G401 (cell line): ENCODE data around the gene S100A9. TPM values are rescaled to one million over a fixed set of nuclear protein-coding genes. Genes with fewer than 3 reads are reported as not detected.
"Not testable (repeated sequence)": the region's sequence is repeated elsewhere in the genome, so short reads cannot be mapped to it uniquely, and the experiment has no call there.

Experiments used
- DNase-seq: peaks from one replicate; pipeline ENCODE4 v3.0.0-alpha.2; 2015; ENCODE audit warnings: low spot score
- in situ Hi-C: cut with HindIII; loops from 2 replicates; pipeline ENCODE4 v1.10.0; 2016; ENCODE audit warnings: low sequenced_read_pairs, mixed read lengths
- total RNA-seq: library from RNA; depleted of rRNA; stranded (reverse); fragments of >200 nt; shearing (Covaris generic); gene quantifications from 2 replicates; pipeline ENCODE4 v1.2.3, GENCODE V29; 2014; rRNA removed

The S100A9 gene
- total RNA-seq, 1 experiment from 2014 or later, result 14.0 TPM

GRCh38 chr1:153397924-153398651, 40.4 kb downstream of the S100A9 start:
- DNase-seq, result no peak
- in situ Hi-C loops, result no loop called here

GRCh38 chr1:153399401-153400055, 41.9 kb downstream of the S100A9 start:
- in situ Hi-C loops, result no loop called here

GRCh38 chr1:153400244-153400643, 42.6 kb downstream of the S100A9 start:
- in situ Hi-C loops, result no loop called here

More at GRCh38 chr1:153399401-153400055, 41.9 kb downstream of the S100A9 start:
- DNase-seq, result no peak

GRCh38 chr1:153401461-153401860, 43.8 kb downstream of the S100A9 start:
- in situ Hi-C loops, result no loop called here
- DNase-seq, result no peak

More at GRCh38 chr1:153400244-153400643, 42.6 kb downstream of the S100A9 start:
- DNase-seq, result no peak

GRCh38 chr1:153402226-153402625, 44.6 kb downstream of the S100A9 start:
- in situ Hi-C loops, result no loop called here
- no peak for DNase-seq

GRCh38 chr1:153403421-153404085, 45.9 kb downstream of the S100A9 start:
- in situ Hi-C loops, result no loop called here
- no peak for DNase-seq

- no peak for DNase-seq
- in situ Hi-C loops, result no loop called here
These were observed 46.5 kb downstream of the S100A9 start for GRCh38 chr1:153404086-153404635.

- no peak for DNase-seq
- in situ Hi-C loops, result no loop called here
These were observed 47.1 kb downstream of the S100A9 start for GRCh38 chr1:153404768-153405167.

- in situ Hi-C loops, DNase-seq: not testable (repeated sequence)
These were observed 48.4 kb downstream of the S100A9 start for GRCh38 chr1:153405825-153406599.

GRCh38 chr1:153407274-153407673, 49.6 kb downstream of the S100A9 start:
- in situ Hi-C loops, DNase-seq: not testable (repeated sequence)

Other genes starting within 250 kb of the S100A9 start
- gene SPRR2F, start 244.3 kb upstream of the S100A9 start, total RNA-seq, result not detected in 2 replicates
- not detected in 2 replicates for gene SPRR2G, start 207.0 kb upstream of the S100A9 start, total RNA-seq
- gene LELP1, start 154.4 kb upstream of the S100A9 start, total RNA-seq, result not detected in 2 replicates
- not detected in 2 replicates for gene PRR9, start 140.3 kb upstream of the S100A9 start, total RNA-seq
- not detected in 2 replicates for gene LORICRIN, start 98.2 kb upstream of the S100A9 start, total RNA-seq
- gene PGLYRP3, start 44.9 kb upstream of the S100A9 start, total RNA-seq, result not detected in 2 replicates
- not detected in 2 replicates for gene PGLYRP4, start 9.0 kb upstream of the S100A9 start, total RNA-seq
- not detected in 2 replicates for gene S100A12, start 17.8 kb downstream of the S100A9 start, total RNA-seq
- not detected in 2 replicates for gene S100A8, start 33.2 kb downstream of the S100A9 start, total RNA-seq
- not detected in 2 replicates for gene S100A7A, start 58.7 kb downstream of the S100A9 start, total RNA-seq
- gene S100A7, start 102.8 kb downstream of the S100A9 start, total RNA-seq, result not detected in 2 replicates
- gene S100A6, start 178.1 kb downstream of the S100A9 start, total RNA-seq, result 308 and 563 TPM in 2 replicates
- 1.5 and 15.4 TPM in 2 replicates for gene S100A5, start 183.1 kb downstream of the S100A9 start, total RNA-seq
- 452 and 453 TPM in 2 replicates for gene S100A4, start 188.0 kb downstream of the S100A9 start, total RNA-seq
- gene S100A3, start 191.4 kb downstream of the S100A9 start, total RNA-seq, result 0.37 and 4.3 TPM in 2 replicates
- gene S100A2, start 208.0 kb downstream of the S100A9 start, total RNA-seq, result 10.6 and 10.8 TPM in 2 replicates